Esophagus (tissue), 2 donors: ENCODE data around the gene UBA52. TPM values are rescaled to one million over a fixed set of nuclear protein-coding genes. Genes with fewer than 3 reads are reported as not detected.
A peak's percentile ranks its signal among the peaks of the same experiment; 100 is the strongest.
"Not testable (repeated sequence)": the region's sequence is repeated elsewhere in the genome, so short reads cannot be mapped to it uniquely, and the experiment has no call there.

Experiments used
- H3K27ac ChIP-seq, 2 donors: one replicate each; pipeline ENCODE4 v1.5.1; 2013; ENCODE audit warnings: low read depth in 2 of 2, mild to moderate bottlenecking in 2 of 2, inconsistent platforms in 1 of 2, low read length in 1 of 2, moderate library complexity in 1 of 2
- H3K27me3 ChIP-seq, 2 donors: one replicate each; pipeline ENCODE4 v1.6.1; 2013; ENCODE audit warnings: low read length in 2 of 2, control low read depth in 1 of 2, mild to moderate bottlenecking in 1 of 2; ENCODE audit not compliant: insufficient read depth in 2 of 2, control insufficient read depth in 1 of 2
- H3K36me3 ChIP-seq, 2 donors: one replicate each; pipeline ENCODE4 v1.6.1; 2013; ENCODE audit warnings: low read length in 1 of 2; ENCODE audit not compliant: control insufficient read depth in 2 of 2, insufficient read depth in 2 of 2
- H3K4me1 ChIP-seq, 2 donors: one replicate each; pipeline ENCODE4 v1.6.1; 2013; ENCODE audit warnings: low read length in 1 of 2; ENCODE audit not compliant: control insufficient read depth in 2 of 2, insufficient read depth in 2 of 2
- H3K4me3 ChIP-seq, 2 donors: one replicate each; pipeline ENCODE4 v1.5.1; 2013; ENCODE audit warnings: low read length in 2 of 2, mild to moderate bottlenecking in 2 of 2, low read depth in 1 of 2, moderate library complexity in 1 of 2
- H3K9me3 ChIP-seq, 2 donors: one replicate each; pipeline ENCODE4 v1.6.1; 2013; ENCODE audit warnings: mild to moderate bottlenecking in 2 of 2, low read depth in 1 of 2, low read length in 1 of 2, moderate library complexity in 1 of 2; ENCODE audit not compliant: control insufficient read depth in 2 of 2, insufficient read depth in 1 of 2
- WGBS, 2 donors: extraction: QIAGEN DNeasy Blood & Tissue Kit; methylation state at CpG; one replicate each; pipeline ENCODE4 v1.1.7; 2013; 5-methylcytosine and 5-hydroxymethylcytosine counted together
- polyA plus RNA-seq, 2 donors: library from polyadenylated mRNA; stranded (reverse); fragments of 200-250 nt; gene quantifications; one replicate each; pipeline ENCODE4 v1.2.3, GENCODE V29; 2013
- donor health status: healthy with polysubstance abuse.
- donor health status: Bipolar disorder and iron deficiency.

Gene UBA52
- polyA plus RNA-seq, 2 donors, result 709 to 1,325 TPM

DNA sequence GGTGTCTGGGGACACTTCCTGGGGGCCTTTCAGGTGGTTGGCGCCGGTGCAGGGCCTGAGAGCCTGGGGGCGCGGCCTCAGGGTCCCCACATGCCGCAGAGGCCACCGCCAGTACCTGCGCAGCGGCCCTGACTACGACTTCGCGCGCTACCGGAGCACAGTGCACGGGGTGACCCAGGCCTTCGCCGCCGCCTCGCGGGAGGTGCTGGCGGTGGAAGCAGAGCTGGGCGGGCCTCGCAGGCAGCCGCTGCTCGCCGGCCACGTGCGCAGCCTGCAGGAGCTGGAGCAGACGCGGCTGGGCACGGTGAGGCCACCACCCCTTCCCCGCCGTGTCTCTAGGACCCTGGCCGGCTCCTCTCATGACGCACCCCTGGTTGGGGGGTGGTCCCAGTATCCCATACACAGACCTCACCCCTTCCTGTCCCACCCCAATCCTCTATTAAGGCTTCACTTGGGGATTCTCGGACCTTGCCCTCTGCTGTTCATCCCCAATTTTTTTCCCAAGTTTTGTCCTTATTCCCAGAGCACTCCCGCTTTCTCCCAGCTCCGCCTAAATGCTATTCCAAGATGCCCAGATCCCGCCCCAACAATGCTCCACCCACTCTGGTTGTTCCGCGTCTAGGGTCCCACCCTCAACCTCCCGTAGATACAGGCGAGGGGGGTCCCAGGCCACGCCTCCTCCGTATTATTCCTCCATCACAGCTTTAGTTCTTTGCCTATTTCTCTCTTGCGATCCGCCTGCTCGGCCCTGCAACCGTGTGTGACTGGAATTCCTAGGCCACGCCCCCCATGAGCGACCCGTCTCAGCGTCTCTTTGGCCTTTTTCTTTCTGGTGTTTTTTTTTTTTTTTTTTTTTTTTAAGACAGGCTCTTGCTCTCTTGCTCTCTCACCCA, 18.0 kb downstream of the UBA52 start:
- Histone ChIP-seq H3K4me1 (peaks cover 10 to 12% of the 10 kb centered on the region in 2 donors), H3K36me3 (peaks cover 0 to 5% of the 10 kb centered on the region in 2 donors), H3K27me3 (no peaks in the 10 kb centered on the region), H3K27ac (peak overlapping the region; percentile 88 to 93), H3K4me3 (peak overlapping the region; percentile 78 to 85), H3K9me3 (peaks cover 0 to 4% of the 10 kb centered on the region in 2 donors)
- 6 to 13% methylated on average over 47 to 52 of the region's 52 CpGs for WGBS, 2 donors

GRCh38 chr19:18590273-18591272, 18.9 kb downstream of the UBA52 start:
- no peaks in the 10 kb centered on the region for H3K27me3 ChIP-seq
- WGBS, 2 donors, result 75 to 76% methylated on average over 40 of the region's 40 CpGs
- no peak overlapping the region for H3K4me3 ChIP-seq
- H3K4me1 ChIP-seq, result peaks cover 11 to 12% of the 10 kb centered on the region in 2 donors
- H3K36me3 ChIP-seq, result peaks cover 0 to 5% of the 10 kb centered on the region in 2 donors
- H3K27ac ChIP-seq, result peak overlapping the region in 1 of 2 donors; percentile 1
- peaks cover 0 to 4% of the 10 kb centered on the region in 2 donors for H3K9me3 ChIP-seq

DNA sequence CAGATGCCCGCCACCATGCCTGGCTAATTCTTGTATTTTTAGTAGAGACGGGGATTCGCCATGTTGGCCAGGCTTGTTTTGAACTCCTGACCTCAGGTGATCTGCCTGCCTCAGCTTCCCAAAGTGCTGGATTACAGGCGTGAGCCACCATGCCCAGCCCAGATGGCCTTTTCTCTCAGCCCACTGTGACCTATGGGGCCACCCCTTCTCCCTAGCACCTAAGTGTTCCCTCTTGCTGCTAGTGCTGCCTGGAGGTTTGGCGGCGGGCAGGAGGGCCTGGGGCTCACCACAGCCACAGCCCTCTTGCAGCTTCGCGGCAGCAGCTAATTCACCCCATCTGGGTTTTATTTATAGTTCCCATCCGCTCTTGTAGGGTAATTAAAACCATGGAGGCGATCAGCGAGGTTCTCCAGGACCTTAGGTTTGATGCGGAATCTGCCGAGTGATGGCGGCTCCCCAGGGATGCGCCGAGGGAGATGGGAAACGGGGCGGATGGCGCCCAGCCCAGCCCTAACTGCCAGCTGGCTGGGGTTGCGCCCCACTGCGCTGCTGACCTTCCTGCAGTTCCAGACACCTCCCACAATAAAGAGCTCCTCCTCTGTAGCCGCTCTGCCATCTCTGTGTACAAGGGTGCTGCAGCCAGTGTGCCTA, 20.2 kb downstream of the UBA52 start:
- WGBS, 2 donors, result 87% methylated on average over 22 of the region's 22 CpGs

DNA sequence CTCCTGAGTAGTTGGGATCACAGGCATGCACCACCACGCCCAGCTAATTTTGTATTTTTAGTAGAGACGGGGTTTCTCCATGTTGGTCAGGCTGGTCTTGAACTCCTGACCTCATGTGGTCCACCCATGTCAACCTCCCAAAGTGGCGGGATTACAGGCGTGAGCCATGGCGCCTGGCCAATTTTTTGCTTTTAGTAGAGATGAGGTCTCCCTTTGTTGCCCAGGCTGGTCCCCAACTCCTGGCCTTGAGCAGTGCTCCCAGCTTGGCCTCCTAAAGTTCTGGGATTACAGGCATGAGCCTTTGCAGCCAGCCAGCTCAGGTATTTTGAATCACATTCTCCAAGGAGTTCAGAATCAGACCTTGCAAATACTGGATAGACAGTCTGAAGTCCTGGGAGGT, 21.1 kb downstream of the UBA52 start:
- WGBS, 2 donors, result 74 to 79% methylated on average over 5 of the region's 5 CpGs
- not testable (repeated sequence) for H3K4me3 ChIP-seq, H3K27me3 ChIP-seq, H3K27ac ChIP-seq, H3K9me3 ChIP-seq, H3K36me3 ChIP-seq
- peaks cover 11 to 12% of the 10 kb centered on the region in 2 donors for H3K4me1 ChIP-seq

More for the DNA sequence above, 20.2 kb downstream of the UBA52 start:
- peaks cover 0 to 4% of the 10 kb centered on the region in 2 donors for H3K9me3 ChIP-seq
- H3K27ac ChIP-seq, result no peak overlapping the region
- peaks cover 0 to 5% of the 10 kb centered on the region in 2 donors for H3K36me3 ChIP-seq
- no peaks in the 10 kb centered on the region for H3K27me3 ChIP-seq
- peaks cover 11 to 12% of the 10 kb centered on the region in 2 donors for H3K4me1 ChIP-seq
- no peak overlapping the region for H3K4me3 ChIP-seq

GRCh38 chr19:18593367-18594095, 21.9 kb downstream of the UBA52 start:
- H3K27ac ChIP-seq, result peak overlapping the region in 1 of 2 donors; percentile 22

DNA sequence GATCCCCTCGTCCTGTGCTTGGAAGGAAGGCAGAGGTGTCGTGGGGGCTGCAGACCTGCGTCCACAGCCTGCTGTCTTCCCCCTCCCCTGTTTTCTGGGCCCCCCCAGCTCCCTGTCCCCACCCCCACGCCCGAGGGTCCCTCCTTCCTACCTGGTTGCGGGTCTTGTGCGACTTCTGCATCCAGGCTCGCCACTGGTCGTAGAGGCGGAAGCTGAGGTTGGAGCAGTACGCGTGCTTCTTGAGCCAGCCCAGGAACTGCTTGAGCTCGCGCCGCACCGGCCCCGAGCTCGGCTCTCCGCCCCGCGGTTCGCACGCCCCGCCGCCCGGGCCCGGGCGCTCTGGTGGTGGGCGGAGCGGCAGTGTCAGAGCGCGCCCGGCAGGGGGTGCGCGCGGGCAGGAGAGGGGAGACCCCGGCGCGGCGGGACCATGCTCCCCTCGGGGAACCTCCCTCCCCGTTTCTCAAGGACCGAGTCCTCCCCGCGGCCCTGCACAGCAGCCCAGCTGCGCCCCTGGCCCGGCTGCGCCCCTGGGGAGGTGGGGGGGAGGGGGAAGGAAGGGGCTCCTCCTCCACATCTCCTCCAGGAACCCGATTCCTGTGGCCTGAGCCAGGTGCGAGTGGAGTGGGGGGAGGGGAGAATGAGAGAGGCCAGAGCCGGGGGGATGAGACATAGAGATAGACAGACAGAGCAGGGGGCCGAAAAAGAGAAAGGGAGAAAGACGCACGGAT, 22.6 kb downstream of the UBA52 start:
- Histone ChIP-seq H3K36me3 (peaks cover 0 to 5% of the 10 kb centered on the region in 2 donors), H3K27ac (peak overlapping the region in 1 of 2 donors; percentile 22), H3K9me3 (peaks cover 0 to 4% of the 10 kb centered on the region in 2 donors), H3K27me3 (no peaks in the 10 kb centered on the region), H3K4me1 (peaks cover 9 to 10% of the 10 kb centered on the region in 2 donors), H3K4me3 (peak overlapping the region in 1 of 2 donors; percentile 7)
- 1% methylated on average over 47 to 54 of the region's 54 CpGs for WGBS, 2 donors

More at GRCh38 chr19:18593367-18594095, 21.9 kb downstream of the UBA52 start:
- Histone ChIP-seq H3K27me3 (no peaks in the 10 kb centered on the region), H3K4me3 (no peak overlapping the region), H3K4me1 (peaks cover 9 to 12% of the 10 kb centered on the region in 2 donors), H3K36me3 (peaks cover 0 to 5% of the 10 kb centered on the region in 2 donors), H3K9me3 (peaks cover 0 to 4% of the 10 kb centered on the region in 2 donors)
- 41 to 43% methylated on average over 25 of the region's 25 CpGs for WGBS, 2 donors

DNA sequence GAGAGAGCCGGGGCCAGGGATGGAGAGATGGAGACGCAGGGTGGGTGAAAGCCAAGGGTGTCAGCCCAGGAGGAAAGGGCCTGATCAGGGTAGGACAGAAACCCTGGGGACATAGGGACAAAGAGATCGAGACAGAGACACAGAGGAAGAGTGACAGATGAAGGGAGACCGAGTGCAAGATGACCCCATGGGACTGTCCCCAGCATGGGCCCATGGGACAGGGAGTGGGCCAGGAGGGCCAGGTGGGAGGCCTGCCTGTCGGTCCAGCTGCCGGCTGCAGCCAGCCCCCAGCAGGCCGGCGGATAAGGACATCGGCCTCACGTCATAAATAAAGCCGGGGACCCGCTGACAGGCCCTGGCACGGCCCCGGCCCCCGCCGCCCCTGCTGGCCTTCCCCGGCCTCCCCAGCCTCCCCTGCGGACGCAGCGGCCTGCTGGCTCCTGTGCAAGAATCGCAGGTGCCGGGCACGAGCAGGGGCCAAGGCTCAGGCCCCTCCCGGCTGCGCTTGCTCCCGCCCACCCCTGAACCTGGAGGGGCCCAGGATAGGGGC, 23.2 kb downstream of the UBA52 start:
- H3K9me3 ChIP-seq, result peaks cover 0 to 4% of the 10 kb centered on the region in 2 donors
- peak overlapping the region in 1 of 2 donors; percentile 7 for H3K4me3 ChIP-seq
- H3K4me1 ChIP-seq, result peaks cover 3 to 7% of the 10 kb centered on the region in 2 donors
- no peak overlapping the region for H3K27ac ChIP-seq
- no peaks in the 10 kb centered on the region for H3K27me3 ChIP-seq
- H3K36me3 ChIP-seq, result peaks cover 0 to 5% of the 10 kb centered on the region in 2 donors
- 26 to 32% methylated on average over 17 to 26 of the region's 26 CpGs for WGBS, 2 donors

DNA sequence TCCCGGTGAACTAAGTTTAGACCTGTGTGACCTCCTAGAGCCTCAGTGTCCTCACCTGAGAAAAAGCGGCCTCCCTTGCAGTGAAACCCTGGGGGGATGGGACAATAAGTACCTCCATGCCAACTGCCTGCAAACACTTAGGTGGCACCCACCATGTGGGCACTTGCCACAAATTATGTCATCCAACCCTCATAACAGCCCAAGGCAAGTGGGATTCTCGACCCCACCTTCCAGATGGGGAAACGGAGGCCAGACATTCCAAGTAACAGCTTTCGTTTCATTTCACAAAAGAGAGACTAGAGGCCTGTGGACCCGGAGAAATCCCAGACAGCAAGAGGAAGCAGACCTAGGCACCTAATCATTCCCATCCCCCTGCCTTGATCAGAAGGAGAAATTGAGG, 23.8 kb downstream of the UBA52 start:
- H3K36me3 ChIP-seq, result peaks cover 0 to 5% of the 10 kb centered on the region in 2 donors
- no peaks in the 10 kb centered on the region for H3K27me3 ChIP-seq
- 67 to 71% methylated on average over 6 of the region's 6 CpGs for WGBS, 2 donors
- H3K4me1 ChIP-seq, result peaks cover 3 to 5% of the 10 kb centered on the region in 2 donors
- no peak overlapping the region for H3K27ac ChIP-seq
- no peak overlapping the region for H3K4me3 ChIP-seq
- peaks cover 0 to 4% of the 10 kb centered on the region in 2 donors for H3K9me3 ChIP-seq
